ENCODE results near the gene DSCAML1. TPM values are rescaled to one million over a fixed set of nuclear protein-coding genes. Genes with fewer than 3 reads are reported as not detected.

Gene DSCAML1
- total and polyA plus RNA-seq, 10 of the 15 experiments (the other 5 are each of a cell fraction or from before 2014, with no cell fraction given) = 0.03 to 0.18 (median 0.06) TPM; not detected in 1

- intact Hi-C loops (cut with micrococcal nuclease; ENCODE audit: unreplicated experiment) = no loop called here
- Histone ChIP-seq H3K9ac (ENCODE audit: control insufficient read depth, insufficient read depth, low read length) (0 out of 2 replicates have a peak overlapping the region, but pooled peaks have one; percentile 19), H3K9me3 (replicated peaks; ENCODE audit: control insufficient read depth, insufficient read depth, low read length) (no peaks in the 10 kb centered on the region; the same call in 2 of the 3 replicates), H3K27ac (ENCODE audit: control insufficient read depth, insufficient read depth) (peak overlapping the region; percentile 17; the same call in 1 of the 2 replicates), H3K4me2 (ENCODE audit: control insufficient read depth, insufficient read depth) (peak overlapping the region; percentile 69), H3K79me2 (ENCODE audit: control insufficient read depth, insufficient read depth, low read length) (no peaks in the 10 kb centered on the region), H3K4me1 (ENCODE audit: control insufficient read depth, insufficient read depth, low read length) (peaks cover 37% of the 10 kb centered on the region), H3K36me3 (ENCODE audit: control insufficient read depth in 2 of 2, insufficient read depth in 2 of 2, low read length in 1 of 2) (no peaks in the 10 kb centered on the region), H3K4me3 (peak overlapping the region; percentile 28; the same call in 1 of the 2 replicates), H2AFZ (ENCODE audit: control insufficient read depth, low read depth, low read length) (no peak overlapping the region), H4K20me1 (ENCODE audit: control insufficient read depth, insufficient read depth) (no peaks in the 10 kb centered on the region), H3K27me3 (replicated peaks in 1 of 2; ENCODE audit: control insufficient read depth in 2 of 2, insufficient read depth in 2 of 2, low read length in 1 of 2) (no peaks in the 10 kb centered on the region)
- ChIA-PET POLR2A (interaction anchor here (1.3 kb wide), 1 partner anchor 153 kb away, joined by 4 read pairs; no protein-coding TSS in a partner anchor), RAD21 (ENCODE audit: unreplicated experiment) (interaction anchor here (1.5 to 2.3 kb wide), 3 partner anchors 12 to 205 kb away, joined by 3 to 7 read pairs (median 6); no protein-coding TSS in a partner anchor), CTCF (interaction anchor here (0.9 to 3.6 kb wide), 5 partner anchors 9 to 207 kb away, joined by 3 to 28 read pairs (median 7); no protein-coding TSS in a partner anchor), SMC1A (ENCODE audit: uncharacterized antibody, unreplicated experiment) (interaction anchor here (1.3 to 2.8 kb wide), 3 partner anchors 11 to 34 kb away, joined by 4 to 15 read pairs (median 6); no protein-coding TSS in a partner anchor)
- in situ Hi-C loops (cut with MboI) = no loop called here
- 0% methylated on average over 4 of the region's 4 CpGs for WGBS (ENCODE audit: insufficient coverage, insufficient replicate concordance, low lambda C conversion rate, missing lambda C conversion rate)
- BruUV-seq (replicated peaks) = no TSS peak
- DNase-seq (ENCODE audit: low read depth, low spot score) = peak; percentile 70
- no peak for FAIRE-seq
- peak; percentile 47 for ATAC-seq
- no peak for TF ChIP-seq ZBTB4 (CRISPR knock-in tag; IDR thresholded peaks at IDR 0.05)
- TF ChIP-seq BCL11A (IDR thresholded peaks at IDR 0.05; ENCODE audit: low read depth, low read length) = no peak
- TF ChIP-seq GATAD2B (conservative IDR thresholded peaks at IDR 0.05; ENCODE audit: low read depth) = no peak
- TF ChIP-seq ZNF687 (IDR thresholded peaks at IDR 0.05) = no peak
- no peak for TF ChIP-seq ELK1 (IDR thresholded peaks at IDR 0.05; ENCODE audit: low read depth, low read length)
- no peak for TF ChIP-seq EGR1 (IDR thresholded peaks at IDR 0.05; ENCODE audit: borderline replicate concordance in 1 of 2, low read depth in 2 of 2, low read length in 2 of 2)
- TF ChIP-seq ATF7 (IDR thresholded peaks at IDR 0.05; ENCODE audit: low read depth) = no peak
- no peak for TF ChIP-seq BCLAF1 (IDR thresholded peaks at IDR 0.05)
- no peak for TF ChIP-seq FOXM1 (IDR thresholded peaks at IDR 0.05; ENCODE audit: low read depth, low read length)
These were observed 187.0 kb downstream of the DSCAML1 start for GRCh38 chr11:117610045-117610444.

All from GM12878 (cell line).